ENCODE results near the gene TOR2A.

Gene TOR2A

GRCh38 chr9:127703289-127703946, 31.7 kb downstream of the TOR2A start:
- no peak for DNase-seq (ENCODE audit: extremely low read depth, low read depth)

DNA sequence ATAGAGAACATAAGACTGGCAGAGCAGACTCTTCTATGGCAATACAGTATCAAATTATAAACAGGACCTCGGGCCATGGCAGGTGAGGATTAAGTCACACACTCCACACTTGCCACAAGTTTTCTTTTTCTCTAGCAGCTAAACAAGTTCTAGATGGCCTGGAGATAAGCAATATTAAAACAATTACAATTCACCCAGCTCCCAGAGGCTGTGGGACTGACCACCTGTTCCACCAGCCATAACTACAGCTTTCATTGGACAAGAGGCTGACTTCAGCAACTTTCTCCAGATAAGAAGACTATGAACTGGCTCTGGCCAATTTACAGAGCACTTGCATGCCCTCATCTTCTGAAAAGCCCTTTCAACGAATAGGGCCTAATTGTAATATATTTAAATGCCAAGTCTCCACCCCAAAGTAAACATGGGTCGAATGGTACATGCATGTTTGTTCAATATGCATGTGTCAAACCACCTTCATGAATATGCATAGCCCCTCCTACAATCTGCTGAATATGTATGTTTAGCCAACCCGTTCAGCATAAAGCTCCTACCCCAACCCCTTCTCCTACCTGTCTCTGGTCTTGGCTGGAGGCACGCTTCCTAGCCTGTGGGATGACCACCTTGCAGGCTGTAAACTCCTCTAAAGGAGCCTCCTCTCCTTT, 34.4 kb downstream of the TOR2A start:
- TF ChIP-seq CTCF (IDR thresholded peaks at IDR 0.05; ENCODE audit: low read depth, low read length) = no peak
- DNase-seq (ENCODE audit: extremely low read depth, low read depth) = no peak

More at GRCh38 chr9:127703289-127703946, 31.7 kb downstream of the TOR2A start:
- no peak for TF ChIP-seq CTCF (IDR thresholded peaks at IDR 0.05; ENCODE audit: low read depth, low read length)

DNA sequence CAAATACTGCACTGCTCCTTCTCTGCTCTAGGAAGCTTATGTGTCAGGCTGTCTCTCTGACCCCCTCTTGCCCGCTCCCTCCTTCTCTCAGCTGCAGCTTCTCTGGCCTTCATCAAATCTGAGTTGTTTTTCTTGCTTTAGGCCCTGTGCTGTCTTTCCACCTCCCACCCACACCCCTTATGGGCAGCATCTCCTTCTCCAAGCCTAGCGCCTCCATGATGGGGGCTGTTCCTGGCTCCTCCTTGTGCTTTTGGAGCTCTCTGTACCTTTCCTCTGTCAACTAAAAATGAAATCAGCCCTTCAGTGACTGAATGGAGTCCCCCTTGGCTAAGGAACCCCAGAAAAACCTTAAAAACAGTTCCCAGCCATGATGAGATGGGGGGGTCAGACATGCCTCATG, 35.0 kb downstream of the TOR2A start:
- no peak for TF ChIP-seq CTCF (IDR thresholded peaks at IDR 0.05; ENCODE audit: low read depth, low read length)
- DNase-seq (ENCODE audit: extremely low read depth, low read depth) = no peak

DNA sequence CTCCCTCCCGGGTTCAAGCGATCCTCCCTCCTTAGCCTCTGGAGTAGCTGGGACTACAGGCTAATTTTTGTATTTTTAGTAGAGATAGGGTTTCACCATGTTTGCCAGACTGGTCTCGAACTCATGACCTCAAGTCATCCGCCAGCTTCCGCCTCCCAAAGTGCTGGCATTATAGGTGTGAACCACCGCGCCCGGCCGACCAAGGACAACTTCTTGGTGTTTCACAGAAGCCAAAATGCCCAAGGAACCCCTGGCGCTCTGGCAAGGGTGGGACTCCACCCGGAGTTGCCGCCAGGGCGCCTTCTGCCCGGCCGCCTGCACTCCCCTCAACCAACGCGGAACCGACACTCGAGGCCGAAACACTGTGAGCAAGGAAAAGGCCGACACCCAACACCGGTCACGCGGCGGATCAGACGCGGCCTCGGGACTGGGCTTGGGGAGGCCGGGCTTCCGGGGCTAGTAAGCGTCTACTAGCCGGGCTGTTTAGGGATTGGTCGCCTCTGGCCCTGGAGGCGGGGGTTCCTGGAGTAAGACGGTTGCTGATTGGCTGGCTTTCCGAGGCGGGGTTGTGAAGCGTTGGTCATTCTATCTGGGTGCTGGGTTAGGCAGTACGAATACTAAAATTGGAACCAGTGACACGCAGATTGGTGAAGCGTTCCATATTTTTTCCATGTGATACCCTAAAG, 36.0 kb downstream of the TOR2A start:
- DNase-seq (ENCODE audit: extremely low read depth, low read depth) = peak; percentile 96
- TF ChIP-seq CTCF (IDR thresholded peaks at IDR 0.05; ENCODE audit: low read depth, low read length) = no peak; the same call in 1 of the 2 replicates

DNA sequence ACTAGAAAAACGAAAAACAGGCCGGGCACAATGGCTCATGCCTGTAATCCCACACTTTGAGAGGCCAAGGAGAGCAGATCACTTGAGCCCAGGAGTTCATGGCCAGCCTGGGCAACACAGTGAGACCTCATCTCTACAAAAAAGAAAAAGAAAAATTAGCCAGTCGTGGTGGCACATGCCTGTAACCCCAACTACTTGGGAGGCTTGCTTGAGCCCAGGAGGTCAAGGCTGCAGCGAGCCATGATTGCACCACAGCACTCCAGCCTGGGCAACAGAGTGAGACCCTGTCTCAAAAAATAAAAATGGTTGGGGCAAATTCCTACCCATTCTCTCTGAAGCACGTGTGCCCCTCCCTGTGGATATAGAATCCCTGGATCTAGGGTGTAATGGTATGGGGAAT, 36.7 kb downstream of the TOR2A start:
- no peak for TF ChIP-seq CTCF (IDR thresholded peaks at IDR 0.05; ENCODE audit: low read depth, low read length)

DNA sequence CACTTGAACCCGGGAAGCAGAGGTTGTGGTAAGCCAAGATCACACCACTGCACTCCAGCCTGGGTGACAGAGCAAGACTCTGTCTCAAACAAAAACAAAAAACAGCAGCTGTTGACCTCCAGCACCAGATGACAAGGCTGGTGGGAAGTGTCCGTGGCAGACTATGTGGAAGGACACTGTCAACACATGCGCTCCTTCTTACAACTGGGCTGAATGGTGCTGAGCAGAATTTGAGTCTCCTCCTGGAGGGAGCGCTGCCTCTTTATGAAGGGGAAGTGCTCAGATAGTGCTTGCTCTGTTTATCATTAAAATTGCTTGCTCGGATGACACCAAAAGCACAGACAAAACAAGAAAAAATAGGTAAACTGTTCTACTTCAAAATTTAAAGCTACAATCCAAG, 37.5 kb downstream of the TOR2A start:
- DNase-seq (ENCODE audit: extremely low read depth, low read depth) = no peak
- no peak for TF ChIP-seq CTCF (IDR thresholded peaks at IDR 0.05; ENCODE audit: low read depth, low read length)

More for the DNA sequence above, 36.7 kb downstream of the TOR2A start:
- no peak for DNase-seq (ENCODE audit: extremely low read depth, low read depth)
